KMS-11 (cell line): ENCODE results near the gene STRAP.

ENCODE experiments used
- H2AFZ ChIP-seq: fragments of 200-600 bp; sonication (generic); 2 replicates; pipeline ENCODE4 v1.6.1; 2016; ENCODE audit warnings: antibody characterized with exemption, mixed run types, low read depth
- H3K27ac ChIP-seq: fragments of 200-600 bp; sonication (generic); 2 replicates; pipeline ENCODE4 v1.6.1; 2016; ENCODE audit warnings: mild to moderate bottlenecking, mixed run types
- H3K27me3 ChIP-seq: fragments of 200-600 bp; sonication (generic); 2 replicates; pipeline ENCODE4 v1.6.1; 2017; ENCODE audit warnings: mild to moderate bottlenecking, low read depth, mixed run types, moderate library complexity; ENCODE audit not compliant: insufficient read depth
- H3K36me3 ChIP-seq: fragments of 200-600 bp; sonication (generic); 2 replicates; pipeline ENCODE4 v1.6.1; 2017; ENCODE audit warnings: mild to moderate bottlenecking, mixed run types; ENCODE audit not compliant: insufficient read depth
- H3K4me1 ChIP-seq: fragments of 200-600 bp; sonication (generic); 2 replicates; pipeline ENCODE4 v1.6.1; 2016; ENCODE audit warnings: mild to moderate bottlenecking, low read depth, mixed run types; ENCODE audit not compliant: poor library complexity, severe bottlenecking
- H3K4me2 ChIP-seq: fragments of 200-600 bp; sonication (generic); 2 replicates; pipeline ENCODE4 v1.7.0; 2016; ENCODE audit warnings: mild to moderate bottlenecking, mixed run types
- H3K4me3 ChIP-seq: fragments of 200-600 bp; sonication (generic); IDR thresholded peaks from 2 replicates; pipeline ENCODE4 v1.6.1; 2017; ENCODE audit warnings: low read depth, low read length, mixed read lengths; ENCODE audit not compliant: insufficient read depth
- H3K79me2 ChIP-seq: fragments of 200-600 bp; sonication (generic); 2 replicates; pipeline ENCODE4 v1.6.1; 2016; ENCODE audit warnings: low read depth, mixed run types; ENCODE audit not compliant: insufficient read depth
- H3K9ac ChIP-seq: fragments of 200-600 bp; sonication (generic); 2 replicates; pipeline ENCODE4 v1.6.1; 2016; ENCODE audit warnings: mild to moderate bottlenecking, mixed run types
- H4K20me1 ChIP-seq: fragments of 200-600 bp; sonication (generic); 2 replicates; pipeline ENCODE4 v1.6.1; 2016; ENCODE audit warnings: mild to moderate bottlenecking, mixed run types; ENCODE audit not compliant: insufficient read depth
- CTCF ChIP-seq: fragments of 200-600 bp; sonication (generic); conservative IDR thresholded peaks from 2 replicates; pipeline ENCODE4 v1.6.1; 2017; ENCODE audit warnings: low read depth, mild to moderate bottlenecking, antibody characterized with exemption, low read length, moderate library complexity, mixed read lengths

Gene STRAP

GRCh38 chr12:15879413-15879812 is 2.8 kb upstream of the STRAP start:
- Histone ChIP-seq H2AFZ (no peak overlapping the region), H3K4me2 (no peak overlapping the region), H3K27ac (no peak overlapping the region), H3K36me3 (no peaks in the 10 kb centered on the region), H3K9ac (no peak overlapping the region), H3K4me1 (peaks cover 11% of the 10 kb centered on the region), H3K27me3 (no peaks in the 10 kb centered on the region), H4K20me1 (no peaks in the 10 kb centered on the region), H3K79me2 (peaks cover 21% of the 10 kb centered on the region), H3K4me3 (no peak overlapping the region)
- TF ChIP-seq CTCF, result no peak

GRCh38 chr12:15880721-15881120 is 1.5 kb upstream of the STRAP start:
- no peak for TF ChIP-seq CTCF
- peaks cover 16% of the 10 kb centered on the region for H3K4me1 ChIP-seq
- H3K4me2 ChIP-seq, result no peak overlapping the region
- 0 out of 2 replicates have a peak, but pooled peaks cover 2% of the 10 kb centered on the region for H4K20me1 ChIP-seq
- H2AFZ ChIP-seq, result no peak overlapping the region
- H3K79me2 ChIP-seq, result peaks cover 34% of the 10 kb centered on the region
- H3K27me3 ChIP-seq, result no peaks in the 10 kb centered on the region
- no peaks in the 10 kb centered on the region for H3K36me3 ChIP-seq
- H3K4me3 ChIP-seq, result no peak overlapping the region
- no peak overlapping the region for H3K9ac ChIP-seq
- H3K27ac ChIP-seq, result no peak overlapping the region

GRCh38 chr12:15883536-15883935 is 1.3 kb downstream of the STRAP start:
- H3K36me3 ChIP-seq, result no peaks in the 10 kb centered on the region
- no peak overlapping the region for H3K4me3 ChIP-seq
- no peak overlapping the region; the same call in 1 of the 2 replicates for H3K27ac ChIP-seq
- peak overlapping the region; percentile 57 for H3K4me2 ChIP-seq
- peaks cover 16% of the 10 kb centered on the region for H3K4me1 ChIP-seq
- H3K9ac ChIP-seq, result peak overlapping the region; percentile 94; the same call in 1 of the 2 replicates
- TF ChIP-seq CTCF, result no peak
- H2AFZ ChIP-seq, result no peak overlapping the region
- H4K20me1 ChIP-seq, result 0 out of 2 replicates have a peak, but pooled peaks cover 5% of the 10 kb centered on the region
- peaks cover 61% of the 10 kb centered on the region for H3K79me2 ChIP-seq
- no peaks in the 10 kb centered on the region for H3K27me3 ChIP-seq

- no peak overlapping the region for H3K4me2 ChIP-seq
- H4K20me1 ChIP-seq, result 0 out of 2 replicates have a peak, but pooled peaks cover 5% of the 10 kb centered on the region
- no peak overlapping the region for H3K4me3 ChIP-seq
- peaks cover 16% of the 10 kb centered on the region for H3K4me1 ChIP-seq
- H3K79me2 ChIP-seq, result peaks cover 85% of the 10 kb centered on the region
- no peak overlapping the region for H2AFZ ChIP-seq
- H3K36me3 ChIP-seq, result peaks cover 4% of the 10 kb centered on the region; the same call in 1 of the 2 replicates
- TF ChIP-seq CTCF, result no peak
- H3K27me3 ChIP-seq, result no peaks in the 10 kb centered on the region
- no peak overlapping the region for H3K27ac ChIP-seq
- H3K9ac ChIP-seq, result no peak overlapping the region
These were observed 4.3 kb downstream of the STRAP start for GRCh38 chr12:15886372-15887042.
